HCT116 (cell line): ENCODE results near the gene SYNE2.

ENCODE experiments used
- CTCF ChIP-seq, 3 experiments: fragments of 200-600 bp in 1 of 3; sonication (generic) in 1 of 3; IDR thresholded peaks in 2 of 3; conservative IDR thresholded peaks in 1 of 3; 2 replicates each; pipeline ENCODE4 v1.5.1; 2012 to 2017; ENCODE audit warnings: low read depth in 2 of 3, low read length in 2 of 3, antibody characterized with exemption in 1 of 3, borderline replicate concordance in 1 of 3, control low read depth in 1 of 3, mild to moderate bottlenecking in 1 of 3, mixed read lengths in 1 of 3, mixed run types in 1 of 3, moderate library complexity in 1 of 3; ENCODE audit not compliant: insufficient read depth in 1 of 3
- EZH2 ChIP-seq: fragments of 200-600 bp; sonication (generic); IDR thresholded peaks from 2 replicates; pipeline ENCODE4 v1.6.1; 2017; ENCODE audit warnings: antibody characterized with exemption, mixed run types
- EZH2phosphoT487 ChIP-seq: fragments of 200-600 bp; IDR thresholded peaks from 2 replicates; pipeline ENCODE4 v1.6.1; 2018; ENCODE audit warnings: antibody characterized with exemption, borderline replicate concordance
- JUND ChIP-seq: IDR thresholded peaks from 2 replicates; pipeline ENCODE4 v1.6.1; 2012
- POLR2A ChIP-seq: IDR thresholded peaks from 2 replicates; pipeline ENCODE4 v1.7.0; 2011; ENCODE audit warnings: borderline replicate concordance; ENCODE audit not compliant: insufficient read depth, insufficient read length; ENCODE audit errors: extremely low read depth
- REST ChIP-seq: IDR thresholded peaks from 2 replicates; pipeline ENCODE4 v1.6.1; 2012; ENCODE audit warnings: low read depth
- TCF7L2 ChIP-seq: IDR thresholded peaks from 2 replicates; pipeline ENCODE4 v1.7.0; 2011; ENCODE audit warnings: borderline replicate concordance, inconsistent platforms; ENCODE audit not compliant: insufficient read depth, insufficient read length; ENCODE audit errors: extremely low read depth
- YY1 ChIP-seq: IDR thresholded peaks from 2 replicates; pipeline ENCODE4 v1.6.1; 2011; ENCODE audit warnings: low read length, low read depth, moderate library complexity, mild to moderate bottlenecking; ENCODE audit not compliant: insufficient replicate concordance; ENCODE audit errors: extremely low read depth

- TF ChIP-seq TCF7L2 (no peak), REST (no peak), CTCF (IDR thresholded peaks at IDR 0.05 in 2 of 3, conservative IDR thresholded peaks at IDR 0.05 in 1 of 3; ENCODE audit: borderline replicate concordance in 1 of 3, insufficient read depth in 1 of 3, low read depth in 2 of 3, low read length in 2 of 3) (no peak), JUND (no peak), POLR2A (no peak), EZH2phosphoT487 (no peak), EZH2 (no peak), YY1 (no peak)
Observed at GRCh38 chr14:64184103-64184729, 331.4 kb downstream of the SYNE2 start.
